ENCODE results near the gene NAV1. TPM values are rescaled to one million over a fixed set of nuclear protein-coding genes. Genes with fewer than 3 reads are reported as not detected.

The NAV1 gene, protein sequence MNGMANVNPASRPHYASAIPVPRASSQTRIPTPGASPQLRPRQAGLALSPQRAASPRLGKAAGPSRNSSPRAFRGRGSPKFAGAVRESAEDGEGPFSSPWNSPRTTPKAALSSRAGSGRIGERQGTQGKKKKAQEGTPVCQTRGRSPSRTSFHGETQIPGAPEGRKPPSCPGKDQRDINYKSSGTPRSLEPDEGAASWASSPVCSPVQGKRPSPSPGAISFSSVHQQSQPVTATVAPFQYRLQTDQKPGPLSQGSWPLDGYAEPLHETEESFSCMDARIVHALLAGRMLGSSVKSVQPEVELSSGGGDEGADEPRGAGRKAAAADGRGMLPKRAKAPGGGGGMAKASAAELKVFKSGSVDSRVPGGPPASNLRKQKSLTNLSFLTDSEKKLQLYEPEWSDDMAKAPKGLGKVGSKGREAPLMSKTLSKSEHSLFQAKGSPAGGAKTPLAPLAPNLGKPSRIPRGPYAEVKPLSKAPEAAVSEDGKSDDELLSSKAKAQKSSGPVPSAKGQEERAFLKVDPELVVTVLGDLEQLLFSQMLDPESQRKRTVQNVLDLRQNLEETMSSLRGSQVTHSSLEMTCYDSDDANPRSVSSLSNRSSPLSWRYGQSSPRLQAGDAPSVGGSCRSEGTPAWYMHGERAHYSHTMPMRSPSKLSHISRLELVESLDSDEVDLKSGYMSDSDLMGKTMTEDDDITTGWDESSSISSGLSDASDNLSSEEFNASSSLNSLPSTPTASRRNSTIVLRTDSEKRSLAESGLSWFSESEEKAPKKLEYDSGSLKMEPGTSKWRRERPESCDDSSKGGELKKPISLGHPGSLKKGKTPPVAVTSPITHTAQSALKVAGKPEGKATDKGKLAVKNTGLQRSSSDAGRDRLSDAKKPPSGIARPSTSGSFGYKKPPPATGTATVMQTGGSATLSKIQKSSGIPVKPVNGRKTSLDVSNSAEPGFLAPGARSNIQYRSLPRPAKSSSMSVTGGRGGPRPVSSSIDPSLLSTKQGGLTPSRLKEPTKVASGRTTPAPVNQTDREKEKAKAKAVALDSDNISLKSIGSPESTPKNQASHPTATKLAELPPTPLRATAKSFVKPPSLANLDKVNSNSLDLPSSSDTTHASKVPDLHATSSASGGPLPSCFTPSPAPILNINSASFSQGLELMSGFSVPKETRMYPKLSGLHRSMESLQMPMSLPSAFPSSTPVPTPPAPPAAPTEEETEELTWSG (N-terminal part only)
- 1 to 10 TPM; 2.1 to 2.5 TPM for total RNA-seq

GRCh38 chr1:201538612-201539551, at the start of gene NAV1:
TSS of gene NAV1 (plus strand) at chr1:201539127. CDS start at chr1:201622885, 83,758 bp downstream.

DNA sequence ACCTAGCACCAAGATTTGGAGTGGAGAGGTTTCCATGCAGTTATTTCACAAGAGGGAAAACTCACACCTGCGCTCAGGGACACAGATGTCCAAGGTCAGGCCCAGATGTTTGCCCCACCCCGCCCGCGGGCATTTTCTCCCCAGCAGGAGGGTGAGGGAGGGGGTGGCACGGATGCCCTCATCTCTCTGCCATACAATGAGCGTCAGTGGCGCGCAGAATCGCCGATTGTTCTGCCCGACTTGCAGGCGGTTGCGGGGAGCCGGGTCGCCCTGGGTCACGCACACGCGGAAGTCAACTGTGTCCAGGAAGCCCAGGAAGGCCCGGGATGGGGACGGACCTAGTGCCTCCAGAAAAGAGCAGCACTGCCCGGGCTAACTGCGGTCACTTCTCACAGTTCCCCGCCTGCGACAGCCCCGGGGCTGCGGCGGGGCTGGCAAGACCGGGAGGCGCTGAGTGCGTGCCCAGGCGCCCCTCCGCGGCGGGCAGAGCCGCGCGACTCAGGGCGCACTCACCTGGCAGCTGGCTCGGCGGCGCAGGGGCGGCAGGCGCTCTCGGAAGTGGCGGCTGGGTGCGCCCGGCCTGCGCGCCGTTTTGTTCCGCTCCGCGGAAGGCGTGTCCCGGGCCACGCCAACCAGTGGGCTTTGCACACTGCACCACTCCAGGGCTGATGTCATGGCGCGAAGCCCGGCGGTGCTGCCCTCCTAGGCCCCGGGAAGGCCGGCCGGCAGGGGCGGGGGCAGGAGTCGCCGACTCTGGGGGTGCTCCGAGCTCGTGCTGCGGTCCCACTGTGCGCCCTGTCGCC, 32.2 kb upstream of the NAV1 start, which contains the start of gene CSRP1:
Gene CSRP1 (minus strand): TSS at position 567 of the 803 bp plus-strand sequence. CDS start 10,820 bp downstream, outside the sequence.

Other genes with a start within 250 kb of the NAV1 start
- gene TNNT2, start 161.4 kb upstream of the NAV1 start, total RNA-seq: not detected
- gene LAD1, start 139.8 kb upstream of the NAV1 start, total RNA-seq: not detected
- not detected for gene TNNI1, start 117.4 kb upstream of the NAV1 start, total RNA-seq
- 10 to 100 TPM; 11.4 to 14.6 TPM for gene PHLDA3, start 69.9 kb upstream of the NAV1 start, total RNA-seq
- gene CSRP1, start 32.0 kb upstream of the NAV1 start, total RNA-seq: 10 to 100 TPM; 65.6 to 67.5 TPM

Measured in activated naive CD4-positive, alpha-beta T cell treated with anti-CD3 and anti-CD28 coated beads, Interleukin-2, amount 10 ng/mL, durations not matched to agents 5 hours and 36 hours (primary cell).